Thyroid gland (tissue), 4 donors: ENCODE measurements around the gene C6orf120. TPM values are rescaled to one million over a fixed set of nuclear protein-coding genes. Genes with fewer than 3 reads are reported as not detected.

Experiments
- DNase-seq, 2 donors: peaks; one replicate each; pipeline ENCODE4 v3.0.0-alpha.2; 2019
- H3K27ac ChIP-seq, 3 donors: fragments of 200-600 bp; sonication (generic); 1 replicate in 2 of 3; 2 replicates in 1 of 3; pipeline ENCODE4 v1.5.1; 2016 to 2019; ENCODE audit warnings: mild to moderate bottlenecking in 1 of 3, moderate library complexity in 1 of 3
- H3K27me3 ChIP-seq: fragments of 200-600 bp; sonication (generic); one replicate; pipeline ENCODE4 v1.5.1; 2019
- H3K36me3 ChIP-seq, 2 donors: fragments of 200-600 bp; sonication (generic); one replicate each; pipeline ENCODE4 v1.5.1; 2016 to 2019
- H3K4me1 ChIP-seq, 2 donors: fragments of 200-600 bp; sonication (generic); one replicate each; pipeline ENCODE4 v1.5.1; 2017 to 2019
- H3K4me3 ChIP-seq, 3 donors: fragments of 200-600 bp; sonication (generic); replicated peaks in 1 of 3; 1 replicate in 2 of 3; 2 replicates in 1 of 3; pipeline ENCODE4 v1.5.1; 2016; ENCODE audit warnings: mild to moderate bottlenecking in 1 of 3
- H3K9me3 ChIP-seq: fragments of 200-600 bp; sonication (generic); one replicate; pipeline ENCODE4 v1.5.1; 2017
- CTCF ChIP-seq, 6 experiments: fragments of 200-600 bp in 3 of 6; fragments of 450-650 bp in 3 of 6; sonication (generic) in 3 of 6; IDR thresholded peaks; one replicate each; pipeline ENCODE4 v1.5.1; 2016 to 2019; ENCODE audit warnings: antibody characterized with exemption in 6 of 6, mild to moderate bottlenecking in 2 of 6, inconsistent platforms in 1 of 6, moderate library complexity in 1 of 6
- POLR2A ChIP-seq, 2 donors: fragments of 450-650 bp; IDR thresholded peaks; one replicate each; pipeline ENCODE4 v1.6.1; 2017; ENCODE audit warnings: antibody characterized with exemption in 2 of 2, mild to moderate bottlenecking in 2 of 2, moderate library complexity in 1 of 2
- WGBS, 2 donors: methylation state at CpG; one replicate each; pipeline ENCODE4 v1.1.5; 2017; 5-methylcytosine and 5-hydroxymethylcytosine counted together
- intact Hi-C: fragments of 100-400 bp; cut with DNase I; formaldehyde crosslinking; loops from one replicate; pipeline ENCODE4 v1.15.1; 2023
- total RNA-seq, 4 donors: library from RNA; depleted of rRNA; stranded (reverse); fragments of >200 nt; gene quantifications; one replicate each; pipeline ENCODE4 v1.2.3, GENCODE V29; 2016

C6orf120 gene
- total RNA-seq, 4 donors from 2014 or later: 19.8 to 32.1 (median 29.3) TPM

GRCh38 chr6:169700296-169700695, 1.6 kb upstream of the C6orf120 start:
- H3K27me3 ChIP-seq: no peaks in the 10 kb centered on the region
- DNase-seq: no peak
- WGBS, 2 donors: 54 to 61% methylated on average over 5 of the region's 5 CpGs
- H3K36me3 ChIP-seq: no peaks in the 10 kb centered on the region
- H3K4me3 ChIP-seq: no peak overlapping the region
- no peak for TF ChIP-seq POLR2A (IDR thresholded peaks at IDR 0.05)
- TF ChIP-seq CTCF (IDR thresholded peaks at IDR 0.05): no peak
- no peaks in the 10 kb centered on the region for H3K9me3 ChIP-seq
- intact Hi-C loops: loop anchor here (10.0 kb wide), 1 partner anchor 55 kb away; the partner anchor contains the start of genes DYNLT2 and ERMARD
- no peak overlapping the region for H3K27ac ChIP-seq
- H3K4me1 ChIP-seq: peaks cover 14 to 29% of the 10 kb centered on the region in 2 donors

GRCh38 chr6:169701311-169701953, 494 bp upstream of the C6orf120 start:
- peak in 1 of 2 donors; percentile 8 for DNase-seq
- H3K27ac ChIP-seq: peak overlapping the region; percentile 85 to 93 (median 88)
- intact Hi-C loops: loop anchor here (10.0 kb wide), 1 partner anchor 53 kb away; the partner anchor contains the start of genes DYNLT2 and ERMARD
- H3K4me1 ChIP-seq: peaks cover 14 to 29% of the 10 kb centered on the region in 2 donors
- TF ChIP-seq POLR2A (IDR thresholded peaks at IDR 0.05): no peak
- TF ChIP-seq CTCF (IDR thresholded peaks at IDR 0.05): no peak
- H3K36me3 ChIP-seq: no peaks in the 10 kb centered on the region
- peak overlapping the region; percentile 62 to 83 (median 78) for H3K4me3 ChIP-seq
- no peaks in the 10 kb centered on the region for H3K27me3 ChIP-seq
- WGBS, 2 donors: 0% methylated on average over 22 to 27 of the region's 54 CpGs
- H3K9me3 ChIP-seq: no peaks in the 10 kb centered on the region

- TF ChIP-seq POLR2A (IDR thresholded peaks at IDR 0.05) (no peak), CTCF (IDR thresholded peaks at IDR 0.05) (no peak)
- H3K9me3 ChIP-seq: no peaks in the 10 kb centered on the region
- H3K27me3 ChIP-seq: no peaks in the 10 kb centered on the region
- no peak for DNase-seq
- no peaks in the 10 kb centered on the region for H3K36me3 ChIP-seq
- intact Hi-C loops: loop anchor here (10.0 kb wide), 1 partner anchor 52 kb away; the partner anchor contains the start of genes DYNLT2 and ERMARD
- peak overlapping the region; percentile 85 to 93 (median 88) for H3K27ac ChIP-seq
- WGBS, 2 donors: 5 to 14% methylated on average over 3 to 22 of the region's 22 CpGs
- H3K4me3 ChIP-seq: peak overlapping the region; percentile 62 to 83 (median 78)
- H3K4me1 ChIP-seq: peaks cover 14 to 29% of the 10 kb centered on the region in 2 donors
Measured at GRCh38 chr6:169702840-169703246, 917 bp downstream of the C6orf120 start.

- intact Hi-C loops: loop anchor here (10.0 kb wide), 1 partner anchor 47 kb away; the partner anchor contains the start of genes DYNLT2 and ERMARD
- H3K27me3 ChIP-seq: no peaks in the 10 kb centered on the region
- H3K4me3 ChIP-seq: no peak overlapping the region
- WGBS, 2 donors: 65 to 85% methylated on average over 2 of the region's 2 CpGs
- no peak for TF ChIP-seq POLR2A (IDR thresholded peaks at IDR 0.05)
- TF ChIP-seq CTCF (IDR thresholded peaks at IDR 0.05): no peak
- peaks cover 13 to 23% of the 10 kb centered on the region in 2 donors for H3K36me3 ChIP-seq
- no peak for DNase-seq
- no peak overlapping the region for H3K27ac ChIP-seq
- peaks cover 12 to 16% of the 10 kb centered on the region in 2 donors for H3K4me1 ChIP-seq
- no peaks in the 10 kb centered on the region for H3K9me3 ChIP-seq
Measured at GRCh38 chr6:169707772-169708171, 5.8 kb downstream of the C6orf120 start.

- Histone ChIP-seq H3K27me3 (no peaks in the 10 kb centered on the region), H3K4me1 (peaks cover 0 to under 1% of the 10 kb centered on the region in 2 donors), H3K27ac (no peak overlapping the region), H3K36me3 (peaks cover 17 to 29% of the 10 kb centered on the region in 2 donors), H3K9me3 (no peaks in the 10 kb centered on the region), H3K4me3 (no peak overlapping the region)
- TF ChIP-seq POLR2A (IDR thresholded peaks at IDR 0.05) (no peak), CTCF (IDR thresholded peaks at IDR 0.05) (no peak)
- no peak for DNase-seq
- intact Hi-C loops: loop anchor here (10.0 kb wide), 1 partner anchor 46 kb away; the partner anchor contains the start of genes DYNLT2 and ERMARD
Measured at GRCh38 chr6:169709293-169709692, 7.4 kb downstream of the C6orf120 start.
